ENCODE data around the gene CEP170. TPM values are rescaled to one million over a fixed set of nuclear protein-coding genes. Genes with fewer than 3 reads are reported as not detected.
"Not testable (repeated sequence)": the region's sequence is repeated elsewhere in the genome, so short reads cannot be mapped to it uniquely, and the experiment has no call there.

The CEP170 gene
- total RNA-seq, 1 experiment from 2014 or later, result 97.7 TPM

GRCh38 chr1:243205026-243205501 is 50.0 kb downstream of the CEP170 start:
- not testable (repeated sequence) for H3K4me2 ChIP-seq (ENCODE audit: insufficient read depth, insufficient read length, low read length); H3K56ac ChIP-seq (ENCODE audit: insufficient read length, low read depth, low read length); H3K4me3 Mint-ChIP-seq

GRCh38 chr1:243204336-243204735 is 50.7 kb downstream of the CEP170 start:
- not testable (repeated sequence) for H2AK5ac ChIP-seq (ENCODE audit: insufficient read length, low read length); H2BK12ac ChIP-seq (ENCODE audit: insufficient read length, low read depth, low read length); H3K79me1 ChIP-seq (ENCODE audit: insufficient read depth, low read depth, low read length, poor library complexity, severe bottlenecking); H4K20me1 ChIP-seq (ENCODE audit: control insufficient read depth, insufficient read depth, insufficient read length); H3K27ac Mint-ChIP-seq; H2BK20ac ChIP-seq (ENCODE audit: low read depth, low read length, poor library complexity, severe bottlenecking); H3K18ac ChIP-seq (ENCODE audit: insufficient read length, low read depth, low read length); H3K27me3 Mint-ChIP-seq (ENCODE audit: low read depth); H3K27me3 ChIP-seq (ENCODE audit: insufficient read depth, low read length); H3K4me2 ChIP-seq (ENCODE audit: insufficient read depth, insufficient read length, low read length); H3K4ac ChIP-seq (ENCODE audit: low read depth, low read length); H3K9me3 Mint-ChIP-seq; H2BK120ac ChIP-seq (ENCODE audit: low read depth, low read length, poor library complexity, severe bottlenecking); H2AFZ ChIP-seq (ENCODE audit: low read length); H4K5ac ChIP-seq (ENCODE audit: insufficient read length, low read depth, low read length); H2BK15ac ChIP-seq (ENCODE audit: low read depth, low read length); H3K4me3 Mint-ChIP-seq; H3K79me2 ChIP-seq (ENCODE audit: insufficient read depth, low read length); H3K56ac ChIP-seq (ENCODE audit: insufficient read length, low read depth, low read length); H4K8ac ChIP-seq (replicated peaks; ENCODE audit: insufficient read length, low read depth, low read length); H4K91ac ChIP-seq (ENCODE audit: insufficient read length, low read depth, low read length); H3K4me1 ChIP-seq (ENCODE audit: insufficient read depth, low read length); H3K27ac ChIP-seq (ENCODE audit: insufficient read length, low read depth, low read length); H3K14ac ChIP-seq (ENCODE audit: insufficient read depth, low read length); H2BK5ac ChIP-seq (ENCODE audit: insufficient read length, low read length); H3K9me3 ChIP-seq (ENCODE audit: control insufficient read depth, low read depth, low read length); H3K23me2 ChIP-seq (ENCODE audit: insufficient read length, low read depth, low read length, poor library complexity, severe bottlenecking); DNase-seq; H3K9ac ChIP-seq (ENCODE audit: extremely low read depth, insufficient read length, low read length); H3T11ph ChIP-seq (ENCODE audit: low read length); H3K23ac ChIP-seq (ENCODE audit: insufficient read length, low read depth, low read length)
- WGBS (ENCODE audit: extremely low coverage, insufficient read length, low lambda C conversion rate), result no CpG with 5 or more reads among the region's 1 CpG
- H3K4me1 Mint-ChIP-seq, result peaks cover 10 to 14% of the 10 kb centered on the region in 2 experiments
- H3K36me3 Mint-ChIP-seq (ENCODE audit: insufficient read depth in 1 of 3, low read depth in 3 of 3), result peaks cover 12 to 23% (median 15%) of the 10 kb centered on the region in 3 experiments

More at GRCh38 chr1:243205026-243205501, 50.0 kb downstream of the CEP170 start:
- H4K20me1 ChIP-seq (ENCODE audit: control insufficient read depth, insufficient read depth, insufficient read length); H3K4me1 ChIP-seq (ENCODE audit: insufficient read depth, low read length); H4K8ac ChIP-seq (replicated peaks; ENCODE audit: insufficient read length, low read depth, low read length); H3K23ac ChIP-seq (ENCODE audit: insufficient read length, low read depth, low read length); H3T11ph ChIP-seq (ENCODE audit: low read length); H2BK15ac ChIP-seq (ENCODE audit: low read depth, low read length); H2AK5ac ChIP-seq (ENCODE audit: insufficient read length, low read length); DNase-seq; H3K9me3 Mint-ChIP-seq; H2BK20ac ChIP-seq (ENCODE audit: low read depth, low read length, poor library complexity, severe bottlenecking); H2BK5ac ChIP-seq (ENCODE audit: insufficient read length, low read length); H3K79me2 ChIP-seq (ENCODE audit: insufficient read depth, low read length); H4K91ac ChIP-seq (ENCODE audit: insufficient read length, low read depth, low read length); H3K18ac ChIP-seq (ENCODE audit: insufficient read length, low read depth, low read length); H3K27ac ChIP-seq (ENCODE audit: insufficient read length, low read depth, low read length); H3K9ac ChIP-seq (ENCODE audit: extremely low read depth, insufficient read length, low read length); H2BK120ac ChIP-seq (ENCODE audit: low read depth, low read length, poor library complexity, severe bottlenecking); H3K79me1 ChIP-seq (ENCODE audit: insufficient read depth, low read depth, low read length, poor library complexity, severe bottlenecking); H3K27me3 ChIP-seq (ENCODE audit: insufficient read depth, low read length); H4K5ac ChIP-seq (ENCODE audit: insufficient read length, low read depth, low read length); H3K14ac ChIP-seq (ENCODE audit: insufficient read depth, low read length); H3K23me2 ChIP-seq (ENCODE audit: insufficient read length, low read depth, low read length, poor library complexity, severe bottlenecking); H2AFZ ChIP-seq (ENCODE audit: low read length); H3K9me3 ChIP-seq (ENCODE audit: control insufficient read depth, low read depth, low read length); H3K4ac ChIP-seq (ENCODE audit: low read depth, low read length); H3K27me3 Mint-ChIP-seq (ENCODE audit: low read depth); H2BK12ac ChIP-seq (ENCODE audit: insufficient read length, low read depth, low read length): not testable (repeated sequence)
- no CpG with 5 or more reads among the region's 3 CpGs for WGBS (ENCODE audit: extremely low coverage, insufficient read length, low lambda C conversion rate)
- H3K36me3 Mint-ChIP-seq (ENCODE audit: insufficient read depth in 1 of 3, low read depth in 3 of 3), result peaks cover 11 to 23% (median 13%) of the 10 kb centered on the region in 3 experiments; a peak in 6 of 7 replicates
- H3K4me1 Mint-ChIP-seq, result peaks cover 10 to 14% of the 10 kb centered on the region in 2 experiments
- H3K27ac Mint-ChIP-seq, result peak overlapping the region in 1 of 3 experiments; percentile 93; a peak in 2 of 7 replicates
